ENCODE data around the gene TRIM41. TPM values are rescaled to one million over a fixed set of nuclear protein-coding genes. Genes with fewer than 3 reads are reported as not detected.

Gene TRIM41
- total RNA-seq, 1 experiment from 2014 or later, result 28.7 TPM

GRCh38 chr5:181195249-181195761 is 27.8 kb upstream of the TRIM41 start:
- H3K27ac Mint-ChIP-seq (ENCODE audit: unreplicated experiment), result no peak overlapping the region
- no peaks in the 10 kb centered on the region for H3K9me3 Mint-ChIP-seq (ENCODE audit: unreplicated experiment)
- ChIA-PET CTCF (no interaction called here), POLR2A (no interaction called here)
- H3K36me3 Mint-ChIP-seq (ENCODE audit: insufficient read depth, unreplicated experiment), result peaks cover 21% of the 10 kb centered on the region
- H3K27me3 ChIP-seq (replicated peaks; ENCODE audit: control insufficient read depth, insufficient read depth, low read length), result no peaks in the 10 kb centered on the region
- H3K9me3 ChIP-seq, result no peaks in the 10 kb centered on the region
- H3K27me3 Mint-ChIP-seq (ENCODE audit: insufficient read depth, unreplicated experiment), result peaks cover 2% of the 10 kb centered on the region
- no peak for TF ChIP-seq CTCF (IDR thresholded peaks at IDR 0.05; ENCODE audit: insufficient read depth in 1 of 2, low read depth in 1 of 2, low read length in 1 of 2, severe bottlenecking in 1 of 2, unreplicated experiment in 1 of 2)
- H3K4me3 ChIP-seq (ENCODE audit: low read depth, low read length), result no peak overlapping the region
- no peak for DNase-seq
- H3K4me1 Mint-ChIP-seq (ENCODE audit: low read depth, unreplicated experiment), result peaks cover 35% of the 10 kb centered on the region
- no peak overlapping the region for H3K4me3 Mint-ChIP-seq (ENCODE audit: unreplicated experiment)
- H3K36me3 ChIP-seq (ENCODE audit: control insufficient read depth, insufficient read depth, low read length), result no peaks in the 10 kb centered on the region
- no TSS peak for BruUV-seq (replicated peaks)
- peaks cover 16% of the 10 kb centered on the region for H3K4me1 ChIP-seq
- intact Hi-C loops (cut with micrococcal nuclease; ENCODE audit: unreplicated experiment), result no loop called here

- Mint-ChIP-seq H3K4me3 (ENCODE audit: unreplicated experiment) (no peak overlapping the region), H3K4me1 (ENCODE audit: low read depth, unreplicated experiment) (peaks cover 27% of the 10 kb centered on the region), H3K27me3 (ENCODE audit: insufficient read depth, unreplicated experiment) (no peaks in the 10 kb centered on the region), H3K27ac (ENCODE audit: unreplicated experiment) (no peak overlapping the region), H3K9me3 (ENCODE audit: unreplicated experiment) (no peaks in the 10 kb centered on the region), H3K36me3 (ENCODE audit: insufficient read depth, unreplicated experiment) (peaks cover 4% of the 10 kb centered on the region)
- ChIA-PET POLR2A (interaction anchor here (0.6 kb wide), 1 partner anchor 25 kb away, joined by 4 read pairs; no protein-coding TSS in a partner anchor), CTCF (interaction anchor here (1.2 to 1.5 kb wide), 2 partner anchors 10 to 13 kb away, joined by 5 to 8 read pairs; no protein-coding TSS in a partner anchor)
- peaks cover 13% of the 10 kb centered on the region for H3K4me1 ChIP-seq
- intact Hi-C loops (cut with micrococcal nuclease; ENCODE audit: unreplicated experiment), result no loop called here
- H3K9me3 ChIP-seq, result no peaks in the 10 kb centered on the region
- H3K27me3 ChIP-seq (replicated peaks; ENCODE audit: control insufficient read depth, insufficient read depth, low read length), result no peaks in the 10 kb centered on the region; the same call in 1 of the 2 replicates
- no peaks in the 10 kb centered on the region for H3K36me3 ChIP-seq (ENCODE audit: control insufficient read depth, insufficient read depth, low read length)
- no TSS peak for BruUV-seq (replicated peaks)
- no peak for DNase-seq
- no peak for TF ChIP-seq CTCF (IDR thresholded peaks at IDR 0.05; ENCODE audit: insufficient read depth in 1 of 2, low read depth in 1 of 2, low read length in 1 of 2, severe bottlenecking in 1 of 2, unreplicated experiment in 1 of 2)
- no peak overlapping the region for H3K4me3 ChIP-seq (ENCODE audit: low read depth, low read length)
These were observed 25.6 kb upstream of the TRIM41 start for GRCh38 chr5:181197326-181197951.

- H3K27ac Mint-ChIP-seq (ENCODE audit: unreplicated experiment), result no peak overlapping the region
- CTCF ChIA-PET, result interaction anchor here (1.2 to 1.5 kb wide), 2 partner anchors 10 to 13 kb away, joined by 5 to 8 read pairs; no protein-coding TSS in a partner anchor
- Histone ChIP-seq H3K27me3 (replicated peaks; ENCODE audit: control insufficient read depth, insufficient read depth, low read length) (no peaks in the 10 kb centered on the region; the same call in 1 of the 2 replicates), H3K4me3 (ENCODE audit: low read depth, low read length) (no peak overlapping the region), H3K9me3 (no peaks in the 10 kb centered on the region), H3K36me3 (ENCODE audit: control insufficient read depth, insufficient read depth, low read length) (no peaks in the 10 kb centered on the region), H3K4me1 (peaks cover 8% of the 10 kb centered on the region; the same call in 1 of the 2 replicates)
- BruUV-seq (replicated peaks), result no TSS peak
- DNase-seq, result no peak
- POLR2A ChIA-PET, result no interaction called here
- no peaks in the 10 kb centered on the region for H3K27me3 Mint-ChIP-seq (ENCODE audit: insufficient read depth, unreplicated experiment)
- no peak overlapping the region for H3K4me3 Mint-ChIP-seq (ENCODE audit: unreplicated experiment)
- TF ChIP-seq CTCF (IDR thresholded peaks at IDR 0.05; ENCODE audit: insufficient read depth in 1 of 2, low read depth in 1 of 2, low read length in 1 of 2, severe bottlenecking in 1 of 2, unreplicated experiment in 1 of 2), result no peak
- no peaks in the 10 kb centered on the region for H3K36me3 Mint-ChIP-seq (ENCODE audit: insufficient read depth, unreplicated experiment)
- intact Hi-C loops (cut with micrococcal nuclease; ENCODE audit: unreplicated experiment), result no loop called here
- H3K4me1 Mint-ChIP-seq (ENCODE audit: low read depth, unreplicated experiment), result peaks cover 21% of the 10 kb centered on the region
- H3K9me3 Mint-ChIP-seq (ENCODE audit: unreplicated experiment), result no peaks in the 10 kb centered on the region
These were observed 24.9 kb upstream of the TRIM41 start for GRCh38 chr5:181198106-181198685.
